ENCODE data around the gene FOXJ3.

FOXJ3 gene

DNA sequence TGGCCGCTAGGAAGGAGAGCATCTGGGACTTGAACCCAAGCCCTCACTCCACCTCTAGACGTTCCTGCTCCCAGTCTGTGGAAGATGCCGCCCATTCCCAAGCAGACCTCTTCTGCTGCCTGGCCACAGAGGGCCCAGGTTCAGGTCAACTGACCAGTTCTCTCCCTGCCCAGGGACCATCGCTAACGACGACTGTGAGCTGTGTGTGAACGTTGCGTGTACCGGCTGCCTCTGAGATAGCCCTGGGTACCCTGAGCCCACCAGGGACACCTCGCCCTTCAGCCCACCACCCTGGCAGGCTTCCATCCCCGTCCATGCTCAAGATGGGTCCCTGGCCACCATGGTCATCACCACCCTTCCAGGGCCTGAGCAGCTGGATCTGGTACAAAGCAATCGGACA is 179.7 kb downstream of the FOXJ3 start:
- no peak for TF ChIP-seq JUND (IDR thresholded peaks at IDR 0.05; ENCODE audit: low read depth)
- in situ Hi-C loops (cut with HindIII; ENCODE audit: low pct_unique_long_range_greater_than_20kb, low sequenced_read_pairs): no loop called here
- DNase-seq (ENCODE audit: low read depth in 1 of 2, low spot score in 1 of 2): no peak

DNA sequence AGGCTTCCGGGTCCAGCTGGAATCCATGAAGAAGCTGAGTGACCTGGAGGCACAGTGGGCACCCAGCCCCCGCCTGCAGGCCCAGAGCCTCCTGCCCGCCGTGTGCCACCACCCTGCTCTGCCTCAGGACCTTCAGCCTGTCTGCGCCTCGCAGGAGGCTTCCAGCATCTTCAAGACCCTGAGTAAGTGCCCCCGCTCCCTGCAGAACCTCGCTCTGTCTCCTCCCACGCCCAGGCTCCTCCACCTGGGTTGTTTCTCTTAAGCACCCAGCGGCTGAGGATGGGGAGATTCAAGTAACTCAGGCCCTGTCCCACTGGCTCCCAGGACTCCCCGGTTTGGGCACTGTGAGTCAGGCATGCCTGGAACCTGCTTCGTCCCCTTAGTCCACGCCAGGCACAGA is 180.3 kb downstream of the FOXJ3 start:
- TF ChIP-seq JUND (IDR thresholded peaks at IDR 0.05; ENCODE audit: low read depth): no peak
- no peak for DNase-seq (ENCODE audit: low read depth in 1 of 2, low spot score in 1 of 2)
- in situ Hi-C loops (cut with HindIII; ENCODE audit: low pct_unique_long_range_greater_than_20kb, low sequenced_read_pairs): no loop called here

DNA sequence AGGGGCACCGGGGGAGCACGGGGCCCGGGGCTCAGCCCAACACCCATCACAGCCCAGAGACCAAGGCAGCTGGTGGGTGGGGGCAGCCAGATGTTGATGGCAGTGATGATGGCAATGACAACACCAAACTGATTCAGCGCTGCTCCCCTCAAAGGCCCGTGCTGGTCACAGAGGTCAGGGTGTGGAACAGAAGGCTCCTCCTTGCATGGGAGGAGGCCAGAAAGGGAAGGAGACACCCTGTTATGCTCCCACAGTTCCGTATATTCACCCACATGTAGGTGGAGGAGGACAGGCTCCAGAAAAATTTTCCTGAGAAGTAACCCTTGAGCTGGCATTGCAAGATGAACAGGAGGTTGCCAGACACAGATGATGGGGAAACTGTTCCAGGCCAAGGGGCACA is 181.4 kb downstream of the FOXJ3 start:
- TF ChIP-seq JUND (IDR thresholded peaks at IDR 0.05; ENCODE audit: low read depth): no peak
- in situ Hi-C loops (cut with HindIII; ENCODE audit: low pct_unique_long_range_greater_than_20kb, low sequenced_read_pairs): no loop called here
- DNase-seq (ENCODE audit: low read depth in 1 of 2, low spot score in 1 of 2): no peak

DNA sequence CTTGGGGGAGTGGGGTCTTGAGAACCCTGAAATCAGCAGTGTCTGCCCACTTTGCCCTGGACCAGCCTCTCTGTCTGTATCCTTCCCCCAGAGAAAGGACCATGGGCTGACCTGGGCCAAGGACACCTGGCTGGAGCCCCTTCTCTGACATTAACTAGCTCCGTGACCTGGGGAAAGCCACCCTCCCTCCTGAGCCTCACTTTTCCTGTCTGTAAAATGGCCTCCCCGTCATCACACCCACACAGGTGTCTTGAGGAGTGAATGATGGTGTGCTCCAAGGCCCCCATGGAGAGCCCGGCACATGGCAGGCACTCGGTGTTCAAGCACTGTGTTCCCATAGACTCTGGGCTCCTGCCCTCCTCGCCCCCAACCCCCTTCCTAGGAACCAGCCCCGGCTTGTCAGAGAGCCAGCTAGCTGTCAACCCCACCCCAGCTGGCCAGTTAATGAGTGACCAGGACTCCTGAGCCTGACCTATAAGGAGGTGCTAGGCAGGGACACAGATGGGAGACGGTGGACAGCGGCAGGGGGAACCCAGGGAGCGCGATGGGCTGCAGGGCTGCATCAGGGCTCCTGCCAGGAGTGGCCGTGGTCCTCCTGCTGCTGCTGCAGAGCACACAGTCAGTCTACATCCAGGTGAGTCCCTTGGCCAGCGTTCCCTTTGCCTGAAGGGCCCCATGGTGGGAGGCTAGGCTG is 182.0 kb downstream of the FOXJ3 start, which contains the start of gene GUCA2B:
TSS of gene GUCA2B (plus strand) at position 504 of the 694 bp plus-strand sequence. CDS start at position 545, 41 bp downstream.
- in situ Hi-C loops (cut with HindIII; ENCODE audit: low pct_unique_long_range_greater_than_20kb, low sequenced_read_pairs): no loop called here
- DNase-seq (ENCODE audit: low read depth in 1 of 2, low spot score in 1 of 2): no peak
- no peak for TF ChIP-seq JUND (IDR thresholded peaks at IDR 0.05; ENCODE audit: low read depth)

DNA sequence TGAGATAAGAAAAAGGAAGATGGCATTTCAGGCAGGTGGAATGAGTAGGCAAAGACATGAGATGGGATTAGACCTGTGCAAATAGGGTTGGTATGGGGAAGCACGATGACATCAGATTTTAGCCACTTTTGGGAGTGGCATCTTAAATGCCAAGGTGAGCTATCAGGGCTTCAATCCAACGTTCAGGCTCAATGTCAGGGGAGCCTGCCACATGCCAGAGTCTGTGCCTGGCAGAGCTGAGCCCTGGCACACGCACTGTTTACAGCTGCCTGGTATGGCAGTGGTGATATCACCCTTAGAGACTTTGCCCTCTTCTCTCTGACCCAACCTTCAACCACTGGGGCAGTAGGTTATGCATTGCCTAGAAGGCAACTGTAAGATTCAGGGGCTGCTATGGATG is 182.9 kb downstream of the FOXJ3 start:
- peak in 1 of 2 experiments; percentile 56 for DNase-seq (ENCODE audit: low read depth in 1 of 2, low spot score in 1 of 2)
- no peak for TF ChIP-seq JUND (IDR thresholded peaks at IDR 0.05; ENCODE audit: low read depth)
- in situ Hi-C loops (cut with HindIII; ENCODE audit: low pct_unique_long_range_greater_than_20kb, low sequenced_read_pairs): no loop called here

DNA sequence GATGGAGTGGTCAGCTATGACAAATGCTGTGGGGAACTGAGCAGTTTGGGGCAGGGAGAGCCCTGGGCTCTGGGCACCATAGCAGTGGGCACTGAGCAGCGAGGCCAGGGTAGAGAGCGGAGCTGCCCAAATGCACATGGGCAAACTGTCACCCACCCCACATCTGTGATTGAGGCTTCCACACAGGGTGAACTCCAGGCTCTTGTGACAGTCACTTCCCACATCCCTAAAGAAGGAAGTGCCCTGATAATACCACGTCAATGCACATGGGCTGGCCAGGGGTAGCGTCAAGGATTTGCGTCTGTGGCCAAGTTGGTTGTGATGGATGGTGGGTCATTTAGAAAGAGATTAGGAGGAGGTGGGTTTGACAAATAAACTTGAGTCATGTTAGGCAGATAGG is 184.4 kb downstream of the FOXJ3 start:
- DNase-seq (ENCODE audit: low read depth in 1 of 2, low spot score in 1 of 2): no peak
- no peak for TF ChIP-seq JUND (IDR thresholded peaks at IDR 0.05; ENCODE audit: low read depth)
- in situ Hi-C loops (cut with HindIII; ENCODE audit: low pct_unique_long_range_greater_than_20kb, low sequenced_read_pairs): no loop called here

DNA sequence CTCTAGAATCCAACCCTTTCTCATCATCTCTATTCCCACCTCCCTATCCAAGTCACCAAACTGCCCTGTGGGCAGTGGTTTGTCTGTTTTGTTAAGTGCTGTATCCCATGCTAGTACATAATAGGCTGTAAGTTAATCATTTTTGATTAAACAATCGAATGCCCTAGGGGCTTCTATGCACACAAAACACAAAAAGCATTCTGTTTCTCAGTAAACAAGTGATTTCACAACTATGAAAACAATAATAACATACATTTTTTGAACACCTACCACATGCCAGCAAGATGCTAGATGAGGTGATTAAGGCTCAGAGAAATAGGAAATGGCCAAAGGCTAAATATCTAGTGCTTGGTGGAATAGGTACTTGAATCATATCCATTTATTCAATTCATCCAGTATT is 186.9 kb downstream of the FOXJ3 start:
- in situ Hi-C loops (cut with HindIII; ENCODE audit: low pct_unique_long_range_greater_than_20kb, low sequenced_read_pairs): no loop called here
- DNase-seq (ENCODE audit: low read depth in 1 of 2, low spot score in 1 of 2): peak in 1 of 2 experiments; percentile 33
- TF ChIP-seq JUND (IDR thresholded peaks at IDR 0.05; ENCODE audit: low read depth): no peak

DNA sequence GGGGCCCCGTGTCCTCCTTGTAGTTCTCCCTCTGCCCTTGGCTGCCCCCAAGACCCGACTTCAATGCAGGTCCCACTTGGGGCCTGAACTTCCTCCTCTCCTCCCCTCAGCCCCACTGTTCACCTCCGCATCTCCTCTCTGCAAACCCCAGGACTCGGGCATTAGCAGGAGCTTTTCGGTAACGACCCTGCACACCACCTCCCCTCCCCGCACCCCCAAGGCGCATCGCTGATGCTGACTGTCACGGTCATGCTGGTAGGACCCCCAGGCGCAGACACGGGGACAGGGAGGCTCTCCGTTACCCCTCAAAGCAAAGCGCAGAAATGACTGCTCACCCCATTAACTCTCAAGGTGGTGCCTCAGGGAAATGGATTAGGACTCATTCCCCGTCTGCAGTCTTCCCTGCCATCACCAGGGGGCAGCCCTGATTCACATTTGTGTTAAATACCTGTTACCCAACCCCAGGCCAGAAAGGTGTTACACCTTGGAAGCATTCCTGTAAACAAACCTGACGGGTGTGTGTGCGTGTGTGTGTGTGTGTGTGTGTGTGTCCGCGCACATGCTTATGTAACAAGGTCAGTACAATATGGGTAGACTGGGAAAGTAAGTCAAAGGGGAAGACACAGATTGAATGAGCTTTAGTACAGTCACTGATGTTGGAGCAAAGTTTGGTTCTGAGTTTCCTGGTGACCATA is 188.3 kb downstream of the FOXJ3 start:
- peak; percentile 65 to 92 for DNase-seq (ENCODE audit: low read depth in 1 of 2, low spot score in 1 of 2)
- TF ChIP-seq JUND (IDR thresholded peaks at IDR 0.05; ENCODE audit: low read depth): no peak
- in situ Hi-C loops (cut with HindIII; ENCODE audit: low pct_unique_long_range_greater_than_20kb, low sequenced_read_pairs): no loop called here

DNA sequence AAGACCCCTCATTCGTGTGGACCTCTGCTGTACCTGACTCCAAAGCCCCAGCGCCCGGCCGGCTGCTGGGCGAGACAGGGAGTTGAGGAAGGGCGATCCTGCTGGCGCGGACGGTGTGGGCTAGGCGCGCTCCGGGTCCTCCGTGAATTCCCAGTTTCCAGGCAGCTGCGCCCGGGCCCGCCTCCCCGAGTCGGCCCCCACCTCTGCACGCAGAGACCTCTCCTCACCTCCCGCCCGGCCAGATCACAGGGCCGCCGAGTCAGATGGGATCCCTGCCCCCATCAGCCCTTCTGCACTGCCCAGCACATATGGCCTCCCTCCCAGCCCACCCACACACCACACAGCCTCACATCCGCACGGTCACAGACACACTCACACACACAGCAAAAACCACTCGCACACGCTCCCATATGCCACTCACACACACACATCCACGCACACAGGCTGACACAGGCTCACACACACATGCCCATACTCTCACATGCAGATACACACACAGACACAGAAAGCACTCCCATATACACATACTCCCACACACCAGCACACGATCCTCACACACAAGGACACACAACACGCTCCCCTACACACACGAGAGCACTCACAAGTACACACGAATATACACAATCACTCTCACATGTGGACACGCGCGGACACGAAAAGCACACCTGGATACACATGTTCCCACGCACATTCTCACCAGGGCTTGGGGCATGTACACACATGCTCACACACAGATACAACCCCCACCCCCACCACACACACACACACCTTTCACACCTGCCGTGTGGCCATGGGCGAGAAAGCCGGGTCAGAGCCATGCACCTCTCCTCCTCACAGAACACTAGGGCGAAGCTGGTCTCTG is 189.0 kb downstream of the FOXJ3 start:
- DNase-seq (ENCODE audit: low read depth in 1 of 2, low spot score in 1 of 2): no peak
- TF ChIP-seq JUND (IDR thresholded peaks at IDR 0.05; ENCODE audit: low read depth): no peak
- in situ Hi-C loops (cut with HindIII; ENCODE audit: low pct_unique_long_range_greater_than_20kb, low sequenced_read_pairs): no loop called here

DNA sequence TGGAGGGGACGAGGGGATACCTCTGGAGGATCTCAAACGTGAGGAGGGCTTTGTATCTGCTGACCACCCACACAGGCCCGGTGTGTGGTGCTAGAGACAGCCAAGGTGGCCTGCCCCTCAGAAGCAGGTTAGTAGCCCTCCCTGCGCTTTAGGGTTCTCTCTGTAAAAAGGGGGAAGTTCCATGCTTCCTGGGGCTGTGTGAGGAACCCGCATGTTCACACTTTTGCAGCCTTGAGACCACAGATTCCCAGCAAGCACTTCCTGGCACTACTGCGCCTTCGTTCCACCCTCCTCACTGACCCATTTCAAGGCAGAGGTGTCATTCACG is 189.7 kb downstream of the FOXJ3 start:
- in situ Hi-C loops (cut with HindIII; ENCODE audit: low pct_unique_long_range_greater_than_20kb, low sequenced_read_pairs): no loop called here
- no peak for TF ChIP-seq JUND (IDR thresholded peaks at IDR 0.05; ENCODE audit: low read depth)
- DNase-seq (ENCODE audit: low read depth in 1 of 2, low spot score in 1 of 2): no peak

DNA sequence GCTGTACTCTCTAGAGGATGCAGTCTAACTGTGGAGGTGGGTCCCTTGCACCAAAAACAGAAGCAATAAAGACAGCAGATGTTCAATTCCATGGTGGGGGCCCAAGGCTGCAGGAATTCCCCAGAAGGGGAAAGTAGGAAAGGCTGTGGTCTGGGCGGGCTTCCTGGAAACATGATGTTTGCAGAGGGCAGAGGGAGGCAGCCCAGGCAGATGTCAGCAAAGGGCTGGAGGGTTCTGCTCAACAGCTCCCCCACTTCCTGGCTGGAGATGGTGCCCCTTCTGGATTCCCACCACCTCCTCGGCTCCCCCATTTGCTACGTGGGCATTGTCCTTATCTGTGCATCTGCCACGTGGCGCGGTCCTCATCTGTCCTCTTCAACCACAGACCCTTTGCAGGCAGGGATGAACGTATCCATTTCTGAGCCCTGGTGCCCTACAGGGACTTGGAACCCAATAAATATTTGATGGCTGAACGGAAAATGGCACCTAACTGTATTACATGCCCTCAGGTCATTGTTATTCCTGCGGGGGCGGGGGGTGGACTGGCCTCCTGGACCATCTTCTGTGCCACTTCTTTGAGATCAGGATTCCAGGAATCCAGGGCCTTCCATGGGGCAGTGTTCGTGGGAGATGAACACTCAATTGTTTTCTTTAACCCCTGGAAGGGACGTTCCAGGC is 190.2 kb downstream of the FOXJ3 start:
- in situ Hi-C loops (cut with HindIII; ENCODE audit: low pct_unique_long_range_greater_than_20kb, low sequenced_read_pairs): no loop called here
- no peak for TF ChIP-seq JUND (IDR thresholded peaks at IDR 0.05; ENCODE audit: low read depth)
- no peak for DNase-seq (ENCODE audit: low read depth in 1 of 2, low spot score in 1 of 2)

DNA sequence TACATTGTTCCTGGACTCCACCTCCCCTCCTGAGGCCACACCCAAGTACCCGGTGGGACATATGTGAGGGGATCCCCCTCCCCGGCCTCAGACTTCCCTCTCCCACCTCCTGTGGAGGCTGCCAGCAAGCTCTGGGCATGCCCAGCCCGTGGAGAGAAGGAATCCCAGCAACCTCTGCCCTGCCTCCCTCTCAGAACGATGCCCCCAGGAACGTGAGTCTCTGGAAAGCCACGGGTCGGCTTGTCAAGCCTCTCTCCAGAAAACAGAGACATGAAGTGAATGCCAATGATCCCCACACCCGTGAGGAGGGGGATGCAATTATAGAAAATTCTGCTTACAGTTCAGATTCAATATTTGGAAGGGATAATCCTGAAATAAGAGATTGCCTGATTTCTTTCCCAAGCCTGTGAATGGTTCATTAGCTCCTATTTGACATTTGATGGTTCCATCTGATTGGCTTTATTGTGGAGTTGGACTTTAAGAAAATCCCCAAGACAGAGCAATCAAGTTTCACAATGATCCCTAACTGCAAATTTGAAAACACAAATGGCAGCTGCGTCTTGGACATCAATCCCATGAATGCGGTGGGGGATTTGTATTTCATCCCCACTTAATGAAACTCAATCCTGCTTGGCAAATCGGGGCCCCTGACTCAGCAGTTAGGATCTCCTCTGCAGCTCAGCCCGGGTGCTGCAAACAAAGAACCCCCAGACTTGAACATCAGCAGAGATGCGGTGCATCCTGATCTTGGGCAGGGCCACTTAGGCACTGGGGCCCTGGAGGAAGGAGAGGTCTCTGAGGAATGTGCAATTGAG is 190.9 kb downstream of the FOXJ3 start:
- in situ Hi-C loops (cut with HindIII; ENCODE audit: low pct_unique_long_range_greater_than_20kb, low sequenced_read_pairs): no loop called here
- no peak for DNase-seq (ENCODE audit: low read depth in 1 of 2, low spot score in 1 of 2)
- no peak for TF ChIP-seq JUND (IDR thresholded peaks at IDR 0.05; ENCODE audit: low read depth)

All from T47D (cell line).